BE2C (cell line): ENCODE measurements around the gene CDK11A.
"Not testable (repeated sequence)": the region's sequence is repeated elsewhere in the genome, so short reads cannot be mapped to it uniquely, and the experiment has no call there.

Experiments used
- DNase-seq: peaks from one replicate; pipeline ENCODE4 v3.0.0-alpha.2; 2020
- H3K27me3 ChIP-seq: fragments of 250-450 bp; sonication (Bioruptor Pico); 2 replicates; pipeline ENCODE4 v1.5.1; 2020; ENCODE audit warnings: mild to moderate bottlenecking
- H3K36me3 ChIP-seq: fragments of 250-450 bp; sonication (Bioruptor Pico); 2 replicates; pipeline ENCODE4 v1.5.1; 2020; ENCODE audit warnings: mild to moderate bottlenecking
- H3K4me1 ChIP-seq: fragments of 250-450 bp; sonication (Bioruptor Pico); 2 replicates; pipeline ENCODE4 v1.5.1; 2020
- H3K4me3 ChIP-seq: 2 replicates; pipeline ENCODE4 v1.5.1; 2011; ENCODE audit warnings: low read depth, low read length
- H3K9me3 ChIP-seq: fragments of 250-450 bp; sonication (Bioruptor Pico); 2 replicates; pipeline ENCODE4 v1.5.1; 2020
- TF ChIP-seq, protein P1 (sequence below): IDR thresholded peaks from 2 replicates; pipeline ENCODE4 v1.5.1; 2012; ENCODE audit warnings: mild to moderate bottlenecking, low read depth, low read length

CDK11A gene

DNA sequence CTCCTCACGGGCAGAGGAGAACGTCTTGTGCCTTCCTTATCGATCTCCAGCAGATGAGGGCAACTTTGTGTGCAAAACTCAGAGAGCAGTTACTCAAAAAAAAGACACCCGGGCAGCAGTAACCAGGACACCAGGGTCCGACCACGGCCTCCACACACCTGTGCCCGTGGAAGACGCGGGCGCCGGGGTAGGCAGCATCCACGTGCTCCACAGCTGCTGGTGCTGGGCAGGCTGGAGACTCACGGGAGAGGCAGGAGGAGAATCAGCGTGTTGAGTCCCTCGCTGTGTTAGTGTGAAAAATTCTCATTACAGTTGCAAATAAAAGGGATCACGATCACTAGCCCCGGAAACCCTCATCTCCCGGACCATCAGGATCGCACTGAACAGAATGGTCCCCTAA, 25.1 kb downstream of the CDK11A start:
- not testable (repeated sequence) for H3K9me3 ChIP-seq, H3K4me3 ChIP-seq, H3K27me3 ChIP-seq, DNase-seq, H3K36me3 ChIP-seq, H3K4me1 ChIP-seq

DNA sequence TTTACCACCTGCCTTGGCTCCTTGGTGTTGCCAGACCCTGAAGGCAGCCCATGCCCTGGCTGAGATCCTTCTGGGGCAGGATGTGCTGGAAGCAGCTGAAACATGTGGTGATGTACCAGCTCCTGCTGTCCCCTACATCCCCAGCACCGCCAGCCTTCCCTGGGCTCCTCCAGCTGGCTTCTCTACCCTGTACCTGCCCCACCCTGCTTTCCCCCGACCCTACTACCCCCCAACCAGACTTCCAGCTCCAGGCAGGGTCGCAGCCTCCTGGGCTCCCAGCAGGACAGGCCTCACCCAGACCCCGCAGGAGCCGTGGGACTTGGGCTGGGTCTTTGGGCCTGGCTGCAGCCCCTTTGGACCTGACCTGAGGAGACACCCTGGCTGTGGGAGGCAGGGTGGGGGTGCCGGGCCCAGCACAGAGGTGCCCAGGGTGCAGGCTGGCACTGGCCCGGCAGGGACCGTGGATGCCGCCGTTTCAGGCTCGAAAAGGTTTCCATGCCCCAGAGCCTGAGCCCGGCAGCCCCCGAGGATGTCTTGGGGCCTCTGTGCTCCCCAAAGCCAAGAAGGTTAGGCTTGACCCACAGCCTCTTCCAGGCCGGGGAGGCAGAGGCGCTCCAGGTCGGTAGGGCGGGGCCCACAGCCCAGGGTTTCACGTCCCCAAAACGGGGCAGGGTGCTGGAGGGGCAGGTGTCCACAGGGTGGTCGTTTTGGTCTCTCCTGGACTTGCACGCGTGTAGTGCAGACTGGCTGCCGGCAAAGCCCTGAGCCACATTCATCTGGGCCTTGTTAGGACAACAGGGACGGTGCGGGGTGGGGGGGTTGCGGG, 26.6 kb downstream of the CDK11A start:
- not testable (repeated sequence) for H3K9me3 ChIP-seq, H3K27me3 ChIP-seq, H3K4me3 ChIP-seq, H3K36me3 ChIP-seq, DNase-seq, H3K4me1 ChIP-seq

DNA sequence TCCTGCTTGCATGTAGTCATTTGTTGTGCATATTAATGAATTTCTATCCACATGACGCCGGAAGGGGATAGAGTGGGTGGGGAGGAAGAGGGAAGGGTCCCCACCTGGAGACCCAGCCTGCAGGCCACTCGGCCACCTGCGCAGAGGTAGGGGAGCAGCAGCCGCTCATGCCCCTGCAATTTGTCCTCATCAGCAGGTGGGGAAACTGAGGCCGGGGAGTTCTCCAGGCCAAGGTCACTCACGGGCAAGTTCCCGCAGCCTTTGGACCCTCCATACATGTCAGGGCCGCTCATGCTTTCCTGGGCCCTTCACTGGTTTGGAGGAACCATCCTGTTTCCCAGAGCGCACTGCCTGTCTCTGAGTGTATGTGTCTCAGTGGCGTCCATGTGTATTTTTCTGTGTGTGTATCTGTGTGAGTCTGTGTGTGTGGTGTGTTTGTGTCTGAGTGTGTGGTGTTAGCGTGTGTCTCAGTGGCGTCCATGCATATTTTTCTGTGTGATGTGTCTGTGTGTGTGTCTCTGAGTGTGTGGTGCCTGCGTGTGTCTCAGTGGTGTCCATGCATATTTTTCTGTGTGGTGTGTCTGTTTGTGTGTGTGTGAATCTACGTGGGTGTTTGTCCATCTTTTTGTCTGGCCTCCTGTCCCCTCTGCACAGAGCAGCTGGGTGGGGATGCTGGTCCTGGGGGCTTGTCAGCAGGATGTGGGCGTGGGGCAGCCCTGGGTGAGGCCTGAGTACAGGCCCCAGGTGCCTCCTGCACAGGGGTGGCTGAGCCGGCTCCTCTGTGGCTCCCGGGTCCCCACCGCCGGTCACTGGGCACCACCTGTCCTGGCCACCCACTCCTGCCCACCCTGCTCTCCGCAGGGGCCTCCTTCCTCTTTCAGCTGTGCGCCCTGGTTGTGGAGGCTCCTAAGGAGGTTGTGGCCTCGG, 27.5 kb downstream of the CDK11A start:
- H3K4me3 ChIP-seq, H3K4me1 ChIP-seq, H3K27me3 ChIP-seq, H3K36me3 ChIP-seq, H3K9me3 ChIP-seq, DNase-seq: not testable (repeated sequence)

DNA sequence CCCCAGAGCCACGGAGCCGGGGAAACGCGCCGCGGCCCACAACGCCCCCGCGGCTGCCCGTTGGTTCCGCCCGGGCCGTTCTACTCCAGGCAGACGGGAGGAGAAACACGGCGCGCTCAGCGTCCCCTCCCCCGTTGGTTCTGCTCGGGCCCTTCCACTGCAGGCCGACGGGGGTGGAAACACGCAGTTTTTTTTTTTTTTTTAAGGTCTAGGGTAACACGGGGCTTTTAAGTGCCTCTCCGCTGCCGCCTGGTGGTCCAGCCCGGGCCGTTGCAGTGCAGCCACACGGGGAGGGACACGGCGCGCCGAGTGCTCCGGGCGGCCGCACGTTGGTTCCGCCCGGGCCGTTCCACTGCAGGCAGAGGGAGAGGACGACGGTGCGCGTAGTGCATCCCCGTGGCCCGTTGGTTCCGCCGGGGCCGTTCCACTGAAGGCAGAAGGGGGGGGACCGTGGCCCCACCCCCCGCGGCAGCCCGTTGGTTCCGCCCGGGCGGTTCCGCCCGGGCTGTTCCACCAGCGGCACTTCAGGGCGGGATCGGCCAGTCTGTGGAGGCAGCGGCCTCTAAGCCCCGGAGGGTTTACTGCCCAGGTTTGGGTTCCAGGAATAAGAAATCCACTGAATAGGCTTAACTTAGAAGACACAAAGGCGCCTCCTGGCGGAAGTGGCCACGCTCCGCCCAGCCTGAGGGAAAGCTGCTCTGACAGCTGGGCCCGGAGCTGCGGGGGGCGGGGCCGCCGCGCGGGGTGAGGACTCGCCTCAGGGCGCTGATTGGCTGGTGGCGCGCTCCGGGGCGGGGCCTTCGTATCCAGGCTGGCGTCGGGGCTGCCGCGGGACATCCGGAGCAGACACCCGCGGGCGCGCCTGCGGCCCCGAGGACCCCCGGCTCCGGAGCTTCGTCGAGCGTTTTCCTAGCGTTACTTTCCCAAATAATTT, 31.2 kb downstream of the CDK11A start, which contains the start of gene SLC35E2B:
TSS of gene SLC35E2B (minus strand) at position 82 of the 934 bp plus-strand sequence. CDS start 16,096 bp downstream, outside the sequence.
- not testable (repeated sequence) for H3K36me3 ChIP-seq, H3K4me1 ChIP-seq, H3K27me3 ChIP-seq, H3K9me3 ChIP-seq
- DNase-seq, result peak; percentile 95
- TF ChIP-seq, protein P1, sequence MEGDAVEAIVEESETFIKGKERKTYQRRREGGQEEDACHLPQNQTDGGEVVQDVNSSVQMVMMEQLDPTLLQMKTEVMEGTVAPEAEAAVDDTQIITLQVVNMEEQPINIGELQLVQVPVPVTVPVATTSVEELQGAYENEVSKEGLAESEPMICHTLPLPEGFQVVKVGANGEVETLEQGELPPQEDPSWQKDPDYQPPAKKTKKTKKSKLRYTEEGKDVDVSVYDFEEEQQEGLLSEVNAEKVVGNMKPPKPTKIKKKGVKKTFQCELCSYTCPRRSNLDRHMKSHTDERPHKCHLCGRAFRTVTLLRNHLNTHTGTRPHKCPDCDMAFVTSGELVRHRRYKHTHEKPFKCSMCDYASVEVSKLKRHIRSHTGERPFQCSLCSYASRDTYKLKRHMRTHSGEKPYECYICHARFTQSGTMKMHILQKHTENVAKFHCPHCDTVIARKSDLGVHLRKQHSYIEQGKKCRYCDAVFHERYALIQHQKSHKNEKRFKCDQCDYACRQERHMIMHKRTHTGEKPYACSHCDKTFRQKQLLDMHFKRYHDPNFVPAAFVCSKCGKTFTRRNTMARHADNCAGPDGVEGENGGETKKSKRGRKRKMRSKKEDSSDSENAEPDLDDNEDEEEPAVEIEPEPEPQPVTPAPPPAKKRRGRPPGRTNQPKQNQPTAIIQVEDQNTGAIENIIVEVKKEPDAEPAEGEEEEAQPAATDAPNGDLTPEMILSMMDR, result peak; percentile 20; the same call in 1 of the 2 replicates
- H3K4me3 ChIP-seq, result peak within 1 kb of the TSS; percentile 63

DNA sequence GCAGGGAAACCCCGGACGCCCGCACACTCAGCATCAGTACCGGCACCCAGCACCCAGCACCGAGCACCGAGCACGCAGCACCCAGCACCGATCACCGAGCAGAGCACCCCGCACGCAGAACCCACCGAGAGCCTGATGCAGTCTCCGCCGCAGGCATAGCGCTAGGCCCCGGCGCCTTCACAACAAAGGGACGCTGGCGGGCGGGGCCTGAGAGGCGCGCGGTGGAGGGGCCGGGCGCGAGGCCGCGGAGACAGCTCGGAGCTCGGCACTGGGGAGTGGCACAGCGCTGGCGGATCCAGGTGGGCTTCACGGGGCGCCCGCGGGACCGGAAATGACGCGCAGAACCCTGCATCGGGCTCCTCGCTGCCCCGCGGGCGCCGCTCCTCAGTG, 31.8 kb downstream of the CDK11A start:
- H3K4me1 ChIP-seq, H3K36me3 ChIP-seq, H3K9me3 ChIP-seq, H3K27me3 ChIP-seq: not testable (repeated sequence)
- peak overlapping the region; percentile 63 for H3K4me3 ChIP-seq
- DNase-seq, result peak; percentile 87

DNA sequence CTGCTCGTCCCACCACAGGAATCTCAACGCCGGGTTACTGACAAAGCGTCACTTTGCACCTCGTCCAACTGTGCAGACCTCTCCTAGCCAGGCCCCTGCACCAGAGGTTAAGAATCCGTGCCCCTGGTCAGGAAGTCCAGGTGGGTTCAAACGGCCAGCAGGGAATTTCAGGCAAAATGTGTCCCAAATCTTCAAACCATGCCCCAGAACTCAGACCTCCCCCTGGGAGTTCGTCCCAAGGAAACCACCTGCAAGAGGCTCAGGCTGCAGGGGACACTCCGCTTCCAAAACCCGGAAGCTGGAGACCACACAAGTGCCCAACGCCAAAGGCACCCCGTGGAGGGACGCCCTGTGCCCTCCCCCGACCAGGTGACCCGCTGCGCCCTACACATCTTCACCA, 32.7 kb downstream of the CDK11A start:
- not testable (repeated sequence) for H3K36me3 ChIP-seq, H3K9me3 ChIP-seq, DNase-seq, H3K27me3 ChIP-seq, H3K4me1 ChIP-seq
- H3K4me3 ChIP-seq, result peak overlapping the region; percentile 38; the same call in 1 of the 2 replicates

DNA sequence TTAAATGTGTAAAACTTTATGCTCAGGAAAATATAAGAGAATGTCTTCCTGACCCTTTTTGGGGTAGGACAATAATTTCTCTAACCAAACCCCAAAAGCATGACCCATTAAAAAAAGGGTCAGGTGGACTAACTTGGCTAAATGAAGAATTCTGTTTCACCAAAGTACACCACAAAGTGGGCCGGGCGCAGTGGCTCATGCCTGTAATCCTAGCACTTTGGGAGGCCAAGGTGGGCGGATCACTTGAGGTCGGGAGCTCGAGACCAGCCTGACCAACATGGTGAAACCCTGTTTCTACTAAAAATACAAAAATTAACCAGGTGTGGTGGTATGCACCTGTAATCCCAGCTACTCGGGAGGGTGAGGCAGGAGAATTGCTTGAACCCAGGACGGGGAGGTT, 34.6 kb downstream of the CDK11A start:
- H3K4me3 ChIP-seq, H3K27me3 ChIP-seq, H3K9me3 ChIP-seq, H3K36me3 ChIP-seq, DNase-seq, H3K4me1 ChIP-seq: not testable (repeated sequence)

DNA sequence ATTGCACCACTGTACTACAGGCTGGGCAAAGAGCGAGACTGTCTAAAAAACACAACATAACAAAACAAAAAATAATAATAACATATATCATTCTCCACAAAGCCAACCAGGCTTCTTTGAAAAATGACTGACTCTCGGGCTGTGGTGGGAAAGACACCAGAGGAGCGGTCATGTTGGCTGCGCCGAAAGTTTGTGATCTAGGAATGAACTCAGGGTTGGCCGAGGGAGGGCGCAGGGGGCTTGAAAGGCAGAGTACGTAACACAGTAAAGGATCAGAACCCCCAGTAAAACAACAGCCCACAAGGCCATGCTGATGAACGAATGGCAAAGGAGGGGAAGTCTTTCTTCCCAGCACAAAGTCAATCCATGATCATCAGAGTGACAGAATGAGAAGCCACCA, 36.3 kb downstream of the CDK11A start:
- DNase-seq, result peak; percentile 1
- no peaks in the 10 kb centered on the region for H3K27me3 ChIP-seq
- TF ChIP-seq, protein P1, result no peak
- no peaks in the 10 kb centered on the region for H3K9me3 ChIP-seq
- no peak overlapping the region for H3K4me3 ChIP-seq
- peaks cover 7% of the 10 kb centered on the region; the same call in 1 of the 2 replicates for H3K36me3 ChIP-seq
- no peaks in the 10 kb centered on the region for H3K4me1 ChIP-seq
